HG03460 (cell line): ENCODE results near the gene MED7.
"Not testable (repeated sequence)": the region's sequence is repeated elsewhere in the genome, so short reads cannot be mapped to it uniquely, and the experiment has no call there.

ENCODE experiments used
- ATAC-seq: cut with Tn5 transposase; IDR thresholded peaks from one replicate; pipeline ENCODE4 v1.9.1; 2021; ENCODE audit not compliant: unreplicated experiment

MED7 gene

DNA sequence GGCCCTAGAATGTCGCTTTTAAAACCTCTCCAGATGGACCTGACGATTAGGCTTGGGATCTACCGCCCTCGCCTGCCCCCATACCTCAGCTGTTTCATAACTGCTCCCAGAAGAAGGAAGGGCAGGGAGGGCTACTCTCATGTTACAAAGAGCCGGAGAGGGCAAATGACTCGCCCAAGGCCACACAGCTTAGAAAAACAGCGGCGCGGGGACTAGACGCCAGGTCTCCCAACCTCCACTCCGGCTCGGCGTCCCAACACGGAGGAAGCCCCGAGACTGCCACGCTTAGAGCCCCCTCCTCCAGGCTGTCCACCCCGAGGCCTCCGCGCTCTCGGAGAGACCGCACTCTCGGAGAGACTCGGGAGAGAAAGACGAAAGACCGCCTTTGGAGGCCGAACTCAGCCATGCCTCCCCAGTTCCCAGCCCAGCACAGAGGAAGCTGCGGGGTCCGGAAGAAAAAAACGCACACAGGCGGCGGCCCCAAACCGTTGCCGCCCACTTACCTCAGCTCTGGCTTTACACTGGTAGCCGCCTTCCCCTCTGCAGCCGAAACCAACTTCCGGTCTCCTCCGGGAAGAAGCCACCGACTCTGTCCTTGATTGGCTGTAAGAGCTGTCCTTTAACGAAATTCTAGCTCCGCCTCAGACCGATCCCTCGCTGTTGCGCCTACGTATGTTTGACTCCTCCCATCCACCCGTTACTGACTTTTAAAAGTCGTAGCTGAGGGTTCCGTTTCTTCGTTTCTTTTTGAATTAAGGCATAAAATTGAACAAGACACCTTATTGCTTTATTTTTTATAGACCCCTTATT is at the start of gene MED7:
Gene MED7, minus strand, starts transcription at position 549 of the 810 bp plus-strand sequence. CDS start 3,434 bp downstream, outside the sequence.
- ATAC-seq = peak; percentile 99

DNA sequence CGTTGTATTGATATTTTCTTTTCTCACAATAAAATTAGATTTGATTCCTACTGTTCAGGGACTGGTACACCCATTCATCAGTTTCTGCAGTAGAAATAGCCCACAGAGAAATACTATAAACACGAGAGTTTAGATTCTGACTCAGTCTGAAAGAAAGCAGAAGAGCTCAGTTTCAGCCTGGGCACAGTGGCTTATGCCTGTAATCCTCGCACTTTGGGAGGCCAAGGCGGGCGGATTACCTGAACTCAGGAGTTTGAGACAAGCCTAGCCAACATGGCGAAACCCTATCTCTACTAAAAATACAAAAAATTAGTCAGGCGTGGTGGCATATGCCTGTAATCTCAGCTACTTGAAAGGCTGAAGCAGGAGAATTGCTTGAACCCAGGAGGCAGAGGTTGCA is 46.6 kb upstream of the MED7 start:
- ATAC-seq = no peak

- no peak for ATAC-seq
These were observed 45.6 kb upstream of the MED7 start for GRCh38 chr5:157188270-157188669.

DNA sequence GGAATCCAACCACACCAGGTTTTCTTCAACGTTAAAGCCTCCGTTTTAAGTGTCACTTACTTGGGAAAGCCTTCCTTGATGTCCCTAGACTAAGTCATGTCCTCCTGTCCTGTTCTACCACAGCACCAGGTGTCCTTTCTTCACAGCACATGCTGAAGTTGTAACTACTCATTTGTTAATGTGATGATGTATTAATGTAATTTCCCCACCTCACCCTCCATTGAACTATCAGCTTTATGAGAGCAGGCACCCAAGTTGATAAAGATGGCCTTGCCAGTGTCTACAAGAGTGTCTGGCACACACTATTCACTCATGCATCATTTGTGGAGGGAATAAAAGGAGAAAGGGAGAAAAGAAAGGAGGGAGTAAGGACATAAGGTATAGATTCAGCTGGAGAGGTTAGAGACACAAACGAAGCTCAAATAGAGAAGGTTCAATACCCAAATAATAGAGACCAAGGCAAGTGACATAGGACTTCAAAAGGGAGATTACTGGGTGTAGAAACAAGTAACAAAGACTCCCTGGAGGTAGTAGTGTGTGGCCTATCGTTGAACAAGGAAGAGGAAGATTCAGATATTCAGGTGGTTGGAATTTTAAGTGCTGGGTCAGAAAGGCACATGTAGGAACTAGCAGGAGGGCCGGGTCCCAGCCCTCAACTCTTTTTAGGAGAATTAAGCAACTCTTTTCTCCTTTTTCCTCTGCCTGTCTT is 44.5 kb upstream of the MED7 start:
- ATAC-seq = no peak

GRCh38 chr5:157186309-157187045 is 43.8 kb upstream of the MED7 start:
- no peak for ATAC-seq

GRCh38 chr5:157185122-157185521 is 42.5 kb upstream of the MED7 start:
- ATAC-seq = not testable (repeated sequence)

DNA sequence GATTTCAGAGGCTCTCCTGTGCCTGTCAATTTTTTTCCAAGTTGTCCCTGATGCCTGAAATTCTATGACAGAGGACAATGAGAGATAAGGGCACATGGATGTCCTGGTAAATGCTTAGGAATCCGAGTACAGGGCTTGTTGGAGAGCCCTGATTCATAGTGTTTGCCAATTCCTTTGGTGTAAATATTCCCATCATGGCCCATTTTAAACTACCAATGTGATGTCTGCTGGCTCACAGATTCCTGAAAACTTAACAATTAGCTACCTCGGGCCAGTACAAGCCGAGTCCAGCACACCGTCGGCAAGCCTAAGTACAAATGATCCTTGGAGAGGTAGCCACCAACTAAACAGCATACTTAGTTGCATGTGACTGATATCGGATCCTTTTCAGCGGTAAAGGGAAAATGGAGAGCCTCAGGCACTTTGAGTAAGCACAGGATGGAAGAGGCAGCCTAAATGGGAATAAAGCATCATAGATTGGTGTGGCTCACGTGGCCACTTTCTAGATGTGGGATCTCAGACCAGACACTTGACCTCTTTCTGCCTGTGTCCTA is 41.5 kb upstream of the MED7 start:
- ATAC-seq = no peak

- ATAC-seq = no peak
These were observed 39.6 kb upstream of the MED7 start for GRCh38 chr5:157182143-157182757.

GRCh38 chr5:157180374-157181264 is 38.0 kb upstream of the MED7 start, which contains the start of gene ITK:
TSS of gene ITK (plus strand) at chr5:157180840. CDS start at chr5:157180978, 138 bp downstream.
- no peak for ATAC-seq

DNA sequence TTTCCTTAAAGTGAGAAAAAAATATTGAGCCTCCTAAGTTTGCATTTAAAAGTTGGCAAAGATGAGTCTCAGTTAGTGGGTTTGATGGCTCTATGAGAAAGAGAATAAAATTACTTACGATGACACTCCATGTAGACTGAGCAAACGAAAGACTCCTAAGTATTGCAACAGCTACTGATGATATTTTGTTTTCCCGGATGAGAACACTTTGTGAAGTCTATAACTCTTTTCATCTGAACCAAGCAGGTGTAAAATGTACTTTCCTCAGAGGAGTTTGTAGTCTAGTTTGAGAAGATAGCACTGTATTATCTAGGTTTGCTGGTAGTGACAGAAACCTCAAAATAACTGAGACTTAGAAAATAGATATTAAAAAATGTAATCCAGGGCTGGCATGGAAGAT is 36.3 kb upstream of the MED7 start:
- ATAC-seq = no peak

GRCh38 chr5:157177953-157178352 is 35.3 kb upstream of the MED7 start:
- ATAC-seq = no peak

DNA sequence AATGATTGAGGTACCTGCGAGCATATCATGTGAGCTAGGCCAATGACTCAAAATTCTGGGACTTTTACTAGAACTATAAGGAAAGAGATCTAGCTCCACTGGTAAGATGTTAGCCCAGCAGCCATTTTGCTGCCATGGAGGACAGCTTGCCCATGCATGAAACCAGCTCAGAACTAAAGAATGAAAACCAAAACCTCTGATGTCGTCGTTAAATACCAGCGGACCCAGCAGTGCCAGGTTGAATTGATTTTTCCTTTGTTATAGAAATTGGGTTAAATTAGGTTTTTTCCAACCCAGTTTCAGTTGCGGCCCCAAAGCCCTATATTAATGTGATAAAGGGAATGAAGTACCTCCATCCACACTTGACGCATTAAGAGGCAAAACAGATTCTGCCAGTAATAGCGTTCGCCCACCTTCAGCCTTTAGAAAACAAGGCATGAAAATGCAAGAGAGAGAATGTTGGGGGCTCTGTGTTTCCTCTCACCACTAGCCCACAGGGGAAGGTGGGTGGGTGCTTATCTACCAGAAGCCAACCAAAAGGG is 32.5 kb upstream of the MED7 start:
- ATAC-seq = no peak

- ATAC-seq = peak; percentile 99
These were observed 29.7 kb upstream of the MED7 start for GRCh38 chr5:157172403-157172802.

DNA sequence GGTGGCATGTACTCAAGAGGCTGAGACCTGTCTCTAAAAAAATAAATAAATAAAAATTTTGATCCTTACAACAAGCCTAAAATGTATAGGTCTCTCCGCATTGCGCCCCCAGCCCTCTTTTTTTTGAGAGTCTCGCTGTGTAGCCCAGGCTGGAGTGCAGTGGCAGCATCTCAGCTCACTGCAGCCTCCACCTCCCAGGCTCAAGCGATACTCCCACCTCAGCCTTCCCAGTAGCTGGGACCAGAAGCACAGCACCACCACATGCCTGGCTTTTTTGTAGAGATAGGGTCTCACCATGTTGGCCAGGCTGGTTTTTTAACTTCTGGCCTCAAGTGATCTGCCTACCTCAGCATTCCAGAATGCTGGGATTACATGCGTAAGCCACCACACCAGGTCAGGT is 25.6 kb upstream of the MED7 start:
- no peak for ATAC-seq

GRCh38 chr5:157167214-157167621 is 24.6 kb upstream of the MED7 start:
- no peak for ATAC-seq

- no peak for ATAC-seq
These were observed 23.8 kb upstream of the MED7 start, which contains the start of gene GARIN3 for GRCh38 chr5:157166214-157167213. TSS of gene GARIN3 (minus strand) at chr5:157166264. CDS start at chr5:157166168, 96 bp downstream.

- no peak for ATAC-seq
These were observed 23.0 kb upstream of the MED7 start for GRCh38 chr5:157165668-157166067.

- ATAC-seq = no peak
These were observed 22.6 kb upstream of the MED7 start for GRCh38 chr5:157165261-157165660.
